HepG2 (cell line): ENCODE data around the gene FBXL12. TPM values are rescaled to one million over a fixed set of nuclear protein-coding genes. Genes with fewer than 3 reads are reported as not detected.

Experiments
- BRF2 ChIP-seq: sonication (generic); formaldehyde crosslinking; IDR thresholded peaks from 2 replicates; pipeline ENCODE4 v1.8.1; 2022; ENCODE audit warnings: mild to moderate bottlenecking, missing genetic modification reagents
- KDM2A ChIP-seq: sonication (generic); formaldehyde crosslinking; IDR thresholded peaks from 2 replicates; pipeline ENCODE4 v1.4.0; 2020; ENCODE audit warnings: low read depth, missing genetic modification reagents, borderline replicate concordance
- RAD21 ChIP-seq: fragments of 450-650 bp; formaldehyde crosslinking; IDR thresholded peaks from 2 replicates; pipeline ENCODE4 v1.5.0; 2020; ENCODE audit warnings: mild to moderate bottlenecking
- ZBTB42 ChIP-seq: sonication (generic); formaldehyde crosslinking; IDR thresholded peaks from 2 replicates; pipeline ENCODE4 v1.5.0; 2020; ENCODE audit warnings: mild to moderate bottlenecking, missing genetic modification reagents
- ZBTB46 ChIP-seq: sonication (generic); formaldehyde crosslinking; IDR thresholded peaks from 2 replicates; pipeline ENCODE4 v1.4.0; 2020; ENCODE audit warnings: mild to moderate bottlenecking, missing genetic modification reagents, borderline replicate concordance
- ZBTB49 ChIP-seq: sonication (generic); formaldehyde crosslinking; IDR thresholded peaks from 2 replicates; pipeline ENCODE4 v1.4.0; 2020; ENCODE audit warnings: missing genetic modification reagents, borderline replicate concordance
- ZNF572 ChIP-seq: sonication (generic); formaldehyde crosslinking; IDR thresholded peaks from 2 replicates; pipeline ENCODE4 v1.5.1; 2020; ENCODE audit warnings: mild to moderate bottlenecking, missing genetic modification reagents
- ZNF605 ChIP-seq: sonication (generic); formaldehyde crosslinking; IDR thresholded peaks from 2 replicates; pipeline ENCODE4 v1.8.0; 2022; ENCODE audit warnings: mild to moderate bottlenecking, missing genetic modification reagents
- polyA plus RNA-seq, 8 experiments: library from polyadenylated mRNA; depleted of rRNA in 3 of 8; stranded (reverse) in 7 of 8; unstranded in 1 of 8; fragments of >200 nt; fragmentation: Illumina TruSeq in 4 of 8; extraction: Trizol in 4 of 8; gene quantifications; 2 replicates each; pipeline versions ENCODE4 v1.2.1 to v1.2.3, GENCODE V29; 2011 to 2016; ENCODE audit warnings: low read depth in 4 of 8, missing spikeins in 1 of 8, mixed read lengths in 1 of 8; ENCODE audit not compliant: insufficient read depth in 1 of 8
- total RNA-seq, 5 experiments: library from RNA; depleted of rRNA; stranded (reverse); fragments of >200 nt; fragmentation: Illumina TruSeq; extraction: Trizol; gene quantifications; 2 replicates each; pipeline ENCODE4 v1.2.3, GENCODE V29; 2016; ENCODE audit warnings: low read depth in 1 of 5
- TF ChIP-seq, protein P1 (sequence below), 2 experiments: sonication (generic) in 1 of 2; formaldehyde crosslinking in 1 of 2; IDR thresholded peaks; 2 replicates each; pipeline versions ENCODE4 v1.6.1 to v1.9.0; 2014 to 2022; ENCODE audit warnings: antibody characterized with exemption in 1 of 2, borderline replicate concordance in 1 of 2, inconsistent platforms in 1 of 2, low read depth in 1 of 2, missing genetic modification reagents in 1 of 2
- TF ChIP-seq, protein P2 (sequence below): sonication (generic); formaldehyde crosslinking; IDR thresholded peaks from 2 replicates; pipeline ENCODE4 v1.8.1; 2023; ENCODE audit warnings: mild to moderate bottlenecking, moderate library complexity, missing genetic modification reagents
- TF ChIP-seq, protein P3 (sequence below): sonication (generic); formaldehyde crosslinking; IDR thresholded peaks from 2 replicates; pipeline ENCODE4 v1.4.0; 2020; ENCODE audit warnings: missing genetic modification reagents, borderline replicate concordance

Gene FBXL12
- total and polyA plus RNA-seq, 2 of the 13 experiments (the other 11 are each of a cell fraction or from before 2014, with no cell fraction given): 20.4 to 23.1 TPM

- TF ChIP-seq BRF2 (CRISPR knock-in tag) (no peak), ZBTB46 (CRISPR knock-in tag) (no peak), ZNF572 (CRISPR knock-in tag) (no peak), ZBTB42 (CRISPR knock-in tag) (no peak), ZBTB49 (no peak), KDM2A (peak; percentile 83), RAD21 (CRISPR knock-in tag) (no peak), ZNF605 (CRISPR knock-in tag) (peak; percentile 63; the same call in 1 of the 2 replicates)
- TF ChIP-seq, protein P1, sequence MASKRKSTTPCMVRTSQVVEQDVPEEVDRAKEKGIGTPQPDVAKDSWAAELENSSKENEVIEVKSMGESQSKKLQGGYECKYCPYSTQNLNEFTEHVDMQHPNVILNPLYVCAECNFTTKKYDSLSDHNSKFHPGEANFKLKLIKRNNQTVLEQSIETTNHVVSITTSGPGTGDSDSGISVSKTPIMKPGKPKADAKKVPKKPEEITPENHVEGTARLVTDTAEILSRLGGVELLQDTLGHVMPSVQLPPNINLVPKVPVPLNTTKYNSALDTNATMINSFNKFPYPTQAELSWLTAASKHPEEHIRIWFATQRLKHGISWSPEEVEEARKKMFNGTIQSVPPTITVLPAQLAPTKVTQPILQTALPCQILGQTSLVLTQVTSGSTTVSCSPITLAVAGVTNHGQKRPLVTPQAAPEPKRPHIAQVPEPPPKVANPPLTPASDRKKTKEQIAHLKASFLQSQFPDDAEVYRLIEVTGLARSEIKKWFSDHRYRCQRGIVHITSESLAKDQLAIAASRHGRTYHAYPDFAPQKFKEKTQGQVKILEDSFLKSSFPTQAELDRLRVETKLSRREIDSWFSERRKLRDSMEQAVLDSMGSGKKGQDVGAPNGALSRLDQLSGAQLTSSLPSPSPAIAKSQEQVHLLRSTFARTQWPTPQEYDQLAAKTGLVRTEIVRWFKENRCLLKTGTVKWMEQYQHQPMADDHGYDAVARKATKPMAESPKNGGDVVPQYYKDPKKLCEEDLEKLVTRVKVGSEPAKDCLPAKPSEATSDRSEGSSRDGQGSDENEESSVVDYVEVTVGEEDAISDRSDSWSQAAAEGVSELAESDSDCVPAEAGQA (IDR thresholded peaks at IDR 0.05; ENCODE audit: low read depth): no peak
- TF ChIP-seq, protein P1 (CRISPR knock-in tag; IDR thresholded peaks at IDR 0.05; ENCODE audit: borderline replicate concordance): no peak
- TF ChIP-seq, protein P2, sequence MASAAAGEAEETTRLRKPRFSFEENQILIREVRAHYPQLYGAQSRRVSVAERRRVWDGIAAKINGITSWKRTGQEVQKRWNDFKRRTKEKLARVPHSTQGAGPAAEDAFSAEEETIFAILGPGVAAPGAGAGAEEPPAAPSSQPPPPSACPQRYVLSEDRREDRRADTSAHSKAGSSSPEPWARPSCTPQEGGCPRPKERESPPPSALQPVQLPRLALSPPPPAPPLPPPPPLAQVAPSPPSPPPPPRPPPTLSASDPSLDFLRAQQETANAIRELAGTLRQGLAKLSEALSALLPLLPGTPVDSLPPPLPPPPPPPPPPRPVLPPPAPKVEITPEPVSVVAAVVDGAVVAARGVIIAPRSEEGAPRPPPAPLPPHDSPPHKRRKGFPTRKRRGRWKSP: peak; percentile 87; the same call in 1 of the 2 replicates
- TF ChIP-seq, protein P3, sequence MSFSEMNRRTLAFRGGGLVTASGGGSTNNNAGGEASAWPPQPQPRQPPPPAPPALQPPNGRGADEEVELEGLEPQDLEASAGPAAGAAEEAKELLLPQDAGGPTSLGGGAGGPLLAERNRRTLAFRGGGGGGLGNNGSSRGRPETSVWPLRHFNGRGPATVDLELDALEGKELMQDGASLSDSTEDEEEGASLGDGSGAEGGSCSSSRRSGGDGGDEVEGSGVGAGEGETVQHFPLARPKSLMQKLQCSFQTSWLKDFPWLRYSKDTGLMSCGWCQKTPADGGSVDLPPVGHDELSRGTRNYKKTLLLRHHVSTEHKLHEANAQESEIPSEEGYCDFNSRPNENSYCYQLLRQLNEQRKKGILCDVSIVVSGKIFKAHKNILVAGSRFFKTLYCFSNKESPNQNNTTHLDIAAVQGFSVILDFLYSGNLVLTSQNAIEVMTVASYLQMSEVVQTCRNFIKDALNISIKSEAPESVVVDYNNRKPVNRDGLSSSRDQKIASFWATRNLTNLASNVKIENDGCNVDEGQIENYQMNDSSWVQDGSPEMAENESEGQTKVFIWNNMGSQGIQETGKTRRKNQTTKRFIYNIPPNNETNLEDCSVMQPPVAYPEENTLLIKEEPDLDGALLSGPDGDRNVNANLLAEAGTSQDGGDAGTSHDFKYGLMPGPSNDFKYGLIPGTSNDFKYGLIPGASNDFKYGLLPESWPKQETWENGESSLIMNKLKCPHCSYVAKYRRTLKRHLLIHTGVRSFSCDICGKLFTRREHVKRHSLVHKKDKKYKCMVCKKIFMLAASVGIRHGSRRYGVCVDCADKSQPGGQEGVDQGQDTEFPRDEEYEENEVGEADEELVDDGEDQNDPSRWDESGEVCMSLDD (CRISPR knock-in tag): no peak
Observed at GRCh38 chr19:9834726-9835506, 16.0 kb upstream of the FBXL12 start, which contains the start of gene PIN1 (continued).
